ENCODE results near the gene MLEC. TPM values are rescaled to one million over a fixed set of nuclear protein-coding genes. Genes with fewer than 3 reads are reported as not detected.
"Not testable (repeated sequence)": the region's sequence is repeated elsewhere in the genome, so short reads cannot be mapped to it uniquely, and the experiment has no call there.

The MLEC gene
- total and polyA plus RNA-seq, 10 donors = 7.7 to 117 (median 68.9) TPM

DNA sequence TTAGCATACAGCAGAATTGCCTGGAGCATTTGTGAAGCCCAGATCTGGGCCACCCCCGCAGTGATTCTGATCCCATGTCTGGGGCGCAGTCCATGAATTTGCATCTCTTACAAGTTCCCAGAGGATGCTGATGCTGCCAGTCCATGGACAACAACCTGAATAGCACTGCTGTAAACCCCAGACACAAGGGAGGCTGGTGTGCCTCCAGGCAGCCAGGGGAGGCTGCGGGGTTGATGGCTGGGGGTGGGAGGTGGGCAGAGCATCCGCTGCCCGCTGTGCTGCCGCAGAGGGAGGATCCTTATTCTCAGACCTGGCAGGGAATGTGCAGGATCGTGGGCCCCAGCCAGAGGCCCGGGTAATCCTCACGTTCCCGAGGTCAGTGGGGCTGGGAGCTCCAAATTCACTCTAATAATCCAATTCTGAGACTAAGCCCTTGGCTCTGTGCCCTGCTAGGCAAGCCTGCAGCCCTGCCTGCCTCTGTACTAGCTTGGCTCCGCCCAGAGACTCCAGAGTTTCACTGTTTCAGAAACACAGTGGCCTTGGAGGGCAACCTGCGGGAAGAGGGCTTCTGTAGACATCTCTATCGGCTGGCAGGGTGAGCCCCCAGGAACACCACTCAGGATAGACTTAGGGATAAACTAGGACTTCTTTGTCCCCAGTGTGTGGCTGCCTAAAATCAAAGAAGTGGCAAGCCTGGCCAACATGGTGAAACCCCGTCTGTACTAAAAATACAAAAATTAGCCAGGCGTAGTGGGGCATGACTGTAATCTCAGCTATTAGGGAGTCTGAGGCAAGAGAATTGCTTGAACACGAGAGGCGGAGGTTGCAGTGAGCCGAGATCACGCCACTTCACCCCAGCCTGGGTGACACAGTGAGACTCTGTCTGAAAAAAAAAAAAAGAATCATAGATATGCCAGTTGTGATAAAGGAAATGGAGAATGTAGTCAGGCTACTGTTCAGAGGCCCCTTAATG, 17.8 kb upstream of the MLEC start:
- H3K27ac ChIP-seq = no peak overlapping the region
- intact Hi-C loops (cut with DNase I; ENCODE audit: low total_unique reads) = no loop called here
- no peaks in the 10 kb centered on the region for H3K27me3 ChIP-seq (replicated peaks in 1 of 7)
- 51 to 74% (median 66%) methylated on average over 11 to 19 of the region's 19 CpGs for WGBS, 5 donors
- DNase-seq = peak; percentile 63
- H3K36me3 ChIP-seq = no peaks in the 10 kb centered on the region
- H3K9me3 ChIP-seq = no peaks in the 10 kb centered on the region
- peaks cover 8 to 56% (median 24%) of the 10 kb centered on the region in 6 donors for H3K4me1 ChIP-seq
- peak overlapping the region in 1 of 8 donors; percentile 30 for H3K4me3 ChIP-seq
- no peak for TF ChIP-seq POLR2AphosphoS5 (IDR thresholded peaks at IDR 0.05)
- TF ChIP-seq CTCF (IDR thresholded peaks at IDR 0.05 in 8 of 11, conservative IDR thresholded peaks at IDR 0.05 in 3 of 11) = no peak
- TF ChIP-seq POLR2A (IDR thresholded peaks at IDR 0.05) = no peak

DNA sequence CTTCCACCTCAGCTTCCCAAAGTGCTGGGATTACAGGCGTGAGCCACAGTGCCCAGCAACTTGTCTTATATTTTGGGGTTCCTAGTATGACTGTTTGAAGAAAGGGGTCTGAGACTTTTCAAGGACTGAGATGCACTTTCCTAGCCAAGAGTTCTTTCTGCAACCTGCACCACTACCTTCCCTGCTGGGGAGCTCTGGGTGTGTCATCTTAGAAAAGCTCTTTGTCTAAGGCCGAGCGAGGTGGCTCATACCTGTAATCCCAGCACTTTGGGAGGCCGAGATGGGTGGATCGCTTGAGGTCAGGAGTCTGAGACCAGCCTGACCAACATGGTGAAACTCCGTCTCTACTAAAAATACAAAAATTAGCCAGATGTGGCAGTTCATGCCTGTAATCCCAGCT, 16.7 kb upstream of the MLEC start:
- peaks cover 8 to 63% (median 26%) of the 10 kb centered on the region in 6 donors for H3K4me1 ChIP-seq
- peak; percentile 13 for DNase-seq
- H3K27ac ChIP-seq; intact Hi-C loops (cut with DNase I; ENCODE audit: low total_unique reads); H3K4me3 ChIP-seq; H3K9me3 ChIP-seq; H3K27me3 ChIP-seq (replicated peaks in 1 of 7); H3K36me3 ChIP-seq: not testable (repeated sequence)
- 92 to 98% (median 93%) methylated on average over 6 of the region's 6 CpGs for WGBS, 5 donors

- intact Hi-C loops (cut with DNase I; ENCODE audit: low total_unique reads) = no loop called here
- DNase-seq = no peak
- no peak for TF ChIP-seq POLR2AphosphoS5 (IDR thresholded peaks at IDR 0.05)
- no peak for TF ChIP-seq POLR2A (IDR thresholded peaks at IDR 0.05)
- TF ChIP-seq CTCF (IDR thresholded peaks at IDR 0.05 in 8 of 11, conservative IDR thresholded peaks at IDR 0.05 in 3 of 11) = no peak
- no peak overlapping the region for H3K27ac ChIP-seq
- H3K9me3 ChIP-seq = no peaks in the 10 kb centered on the region
- H3K27me3 ChIP-seq (replicated peaks in 1 of 7) = no peaks in the 10 kb centered on the region
- 82 to 92% (median 85%) methylated on average over 5 of the region's 5 CpGs for WGBS, 5 donors
- H3K4me1 ChIP-seq = peaks cover 8 to 59% (median 26%) of the 10 kb centered on the region in 6 donors
- no peak overlapping the region for H3K4me3 ChIP-seq
- no peaks in the 10 kb centered on the region for H3K36me3 ChIP-seq
These were observed 16.3 kb upstream of the MLEC start for GRCh38 chr12:120670667-120671066.

GRCh38 chr12:120674097-120674636, 12.8 kb upstream of the MLEC start:
- peaks cover 5 to 61% (median 34%) of the 10 kb centered on the region in 6 donors for H3K4me1 ChIP-seq
- TF ChIP-seq POLR2AphosphoS5 (IDR thresholded peaks at IDR 0.05) = no peak
- TF ChIP-seq CTCF (IDR thresholded peaks at IDR 0.05 in 8 of 11, conservative IDR thresholded peaks at IDR 0.05 in 3 of 11) = no peak
- no peak for TF ChIP-seq POLR2A (IDR thresholded peaks at IDR 0.05)
- no peaks in the 10 kb centered on the region for H3K9me3 ChIP-seq
- 66 to 78% (median 73%) methylated on average over 5 to 6 of the region's 6 CpGs for WGBS, 5 donors
- no peak overlapping the region for H3K4me3 ChIP-seq
- intact Hi-C loops (cut with DNase I; ENCODE audit: low total_unique reads) = no loop called here
- H3K36me3 ChIP-seq = no peaks in the 10 kb centered on the region
- H3K27me3 ChIP-seq (replicated peaks in 1 of 7) = no peaks in the 10 kb centered on the region
- no peak for DNase-seq
- no peak overlapping the region for H3K27ac ChIP-seq
